ENCODE measurements around the gene PPP1R3G. TPM values are rescaled to one million over a fixed set of nuclear protein-coding genes. Genes with fewer than 3 reads are reported as not detected.

The PPP1R3G gene
- total RNA-seq, 1 experiment from 2014 or later: 0.44 TPM

- ChIA-PET CTCF (no interaction called here), POLR2A (interaction anchor here (0.8 kb wide), 1 partner anchor 271 kb away, joined by 3 read pairs; no protein-coding TSS in a partner anchor)
- H3K36me3 ChIP-seq (ENCODE audit: control insufficient read depth, insufficient read depth, low read length): no peaks in the 10 kb centered on the region
- intact Hi-C loops (cut with micrococcal nuclease; ENCODE audit: unreplicated experiment) (no loop called here), in situ Hi-C loops (cut with HindIII; ENCODE audit: low pct_unique_long_range_greater_than_20kb, low sequenced_read_pairs) (no loop called here)
- TF ChIP-seq POLR2AphosphoS5 (IDR thresholded peaks at IDR 0.05; ENCODE audit: low read depth, low read length): no peak
- H3K27ac ChIP-seq (ENCODE audit: low read length): no peak overlapping the region
- no peak for ATAC-seq
- no peak for DNase-seq (ENCODE audit: low read depth, low spot score)
- no peaks in the 10 kb centered on the region for H3K9me3 ChIP-seq (ENCODE audit: control insufficient read depth, insufficient read depth, low read depth, low read length)
- no peak overlapping the region for H3K4me3 ChIP-seq (ENCODE audit: low read depth in 2 of 2, low read length in 2 of 2)
- no TSS peak for BruUV-seq (replicated peaks)
- no peaks in the 10 kb centered on the region; the same call in none of the 2 replicates for H3K27me3 ChIP-seq (ENCODE audit: control insufficient read depth, insufficient read depth, low read length)
- no peaks in the 10 kb centered on the region for H3K4me1 ChIP-seq (ENCODE audit: control insufficient read depth, insufficient read depth, low read length)
These were observed 8.3 kb downstream of the PPP1R3G start for GRCh38 chr6:5093231-5094015.

GRCh38 chr6:5094327-5094726 is 9.2 kb downstream of the PPP1R3G start:
- H3K4me1 ChIP-seq (ENCODE audit: control insufficient read depth, insufficient read depth, low read length): no peaks in the 10 kb centered on the region
- ChIA-PET CTCF (no interaction called here), POLR2A (no interaction called here)
- TF ChIP-seq TCF7L2 (IDR thresholded peaks at IDR 0.05; ENCODE audit: low read depth, low read length): no peak
- TF ChIP-seq, protein P1, sequence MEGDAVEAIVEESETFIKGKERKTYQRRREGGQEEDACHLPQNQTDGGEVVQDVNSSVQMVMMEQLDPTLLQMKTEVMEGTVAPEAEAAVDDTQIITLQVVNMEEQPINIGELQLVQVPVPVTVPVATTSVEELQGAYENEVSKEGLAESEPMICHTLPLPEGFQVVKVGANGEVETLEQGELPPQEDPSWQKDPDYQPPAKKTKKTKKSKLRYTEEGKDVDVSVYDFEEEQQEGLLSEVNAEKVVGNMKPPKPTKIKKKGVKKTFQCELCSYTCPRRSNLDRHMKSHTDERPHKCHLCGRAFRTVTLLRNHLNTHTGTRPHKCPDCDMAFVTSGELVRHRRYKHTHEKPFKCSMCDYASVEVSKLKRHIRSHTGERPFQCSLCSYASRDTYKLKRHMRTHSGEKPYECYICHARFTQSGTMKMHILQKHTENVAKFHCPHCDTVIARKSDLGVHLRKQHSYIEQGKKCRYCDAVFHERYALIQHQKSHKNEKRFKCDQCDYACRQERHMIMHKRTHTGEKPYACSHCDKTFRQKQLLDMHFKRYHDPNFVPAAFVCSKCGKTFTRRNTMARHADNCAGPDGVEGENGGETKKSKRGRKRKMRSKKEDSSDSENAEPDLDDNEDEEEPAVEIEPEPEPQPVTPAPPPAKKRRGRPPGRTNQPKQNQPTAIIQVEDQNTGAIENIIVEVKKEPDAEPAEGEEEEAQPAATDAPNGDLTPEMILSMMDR (IDR thresholded peaks at IDR 0.05): no peak
- no peak for TF ChIP-seq REST (IDR thresholded peaks at IDR 0.05; ENCODE audit: insufficient read depth in 1 of 2, low read depth in 2 of 2, low read length in 1 of 2)
- no peak for TF ChIP-seq SIN3A (IDR thresholded peaks at IDR 0.05; ENCODE audit: borderline replicate concordance, insufficient read depth, low read depth, low read length)
- TF ChIP-seq POLR2AphosphoS5 (IDR thresholded peaks at IDR 0.05; ENCODE audit: low read depth, low read length): no peak
- H3K27ac ChIP-seq (ENCODE audit: low read length): no peak overlapping the region
- H3K27me3 ChIP-seq (ENCODE audit: control insufficient read depth, insufficient read depth, low read length): no peaks in the 10 kb centered on the region; the same call in none of the 2 replicates
- in situ Hi-C loops (cut with HindIII; ENCODE audit: low pct_unique_long_range_greater_than_20kb, low sequenced_read_pairs) (no loop called here), intact Hi-C loops (cut with micrococcal nuclease; ENCODE audit: unreplicated experiment) (no loop called here)
- no peaks in the 10 kb centered on the region for H3K9me3 ChIP-seq (ENCODE audit: control insufficient read depth, insufficient read depth, low read depth, low read length)
- H3K4me3 ChIP-seq (ENCODE audit: low read depth in 2 of 2, low read length in 2 of 2): no peak overlapping the region
- no TSS peak for BruUV-seq (replicated peaks)
- no peaks in the 10 kb centered on the region for H3K36me3 ChIP-seq (ENCODE audit: control insufficient read depth, insufficient read depth, low read length)
- no peak for ATAC-seq
- no peak for DNase-seq (ENCODE audit: low read depth, low spot score)

DNA sequence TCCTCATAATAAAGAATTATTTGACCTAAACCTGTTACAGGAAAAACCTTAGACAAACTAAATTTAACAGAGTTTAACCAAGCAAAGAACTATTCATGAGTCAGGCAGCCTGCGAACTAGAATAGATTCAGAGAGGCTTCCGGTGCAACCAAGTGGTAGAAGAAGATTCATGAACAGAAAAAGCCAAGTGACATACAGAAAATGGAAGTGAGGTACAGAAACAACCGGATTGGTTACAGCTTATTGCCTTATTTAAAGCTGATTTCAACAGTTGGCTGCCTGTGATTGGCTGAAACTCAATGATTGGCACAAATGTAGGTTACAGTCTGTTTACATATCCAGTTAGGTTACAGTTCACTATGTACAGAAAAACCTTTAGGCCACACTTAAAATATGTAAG is 10.1 kb downstream of the PPP1R3G start:
- in situ Hi-C loops (cut with HindIII; ENCODE audit: low pct_unique_long_range_greater_than_20kb, low sequenced_read_pairs): no loop called here

More for the DNA sequence above, 10.1 kb downstream of the PPP1R3G start:
- Histone ChIP-seq H3K27me3 (ENCODE audit: control insufficient read depth, insufficient read depth, low read length) (no peaks in the 10 kb centered on the region; the same call in none of the 2 replicates), H3K4me3 (ENCODE audit: low read depth in 2 of 2, low read length in 2 of 2) (no peak overlapping the region), H3K27ac (ENCODE audit: low read length) (no peak overlapping the region), H3K9me3 (ENCODE audit: control insufficient read depth, insufficient read depth, low read depth, low read length) (no peaks in the 10 kb centered on the region), H3K4me1 (ENCODE audit: control insufficient read depth, insufficient read depth, low read length) (no peaks in the 10 kb centered on the region), H3K36me3 (ENCODE audit: control insufficient read depth, insufficient read depth, low read length) (no peaks in the 10 kb centered on the region)
- TF ChIP-seq, protein P1 (IDR thresholded peaks at IDR 0.05): no peak
- no peak for TF ChIP-seq POLR2AphosphoS5 (IDR thresholded peaks at IDR 0.05; ENCODE audit: low read depth, low read length)
- TF ChIP-seq SIN3A (IDR thresholded peaks at IDR 0.05; ENCODE audit: borderline replicate concordance, insufficient read depth, low read depth, low read length): no peak
- BruUV-seq (replicated peaks): no TSS peak
- ChIA-PET CTCF (no interaction called here), POLR2A (no interaction called here)
- ATAC-seq (no peak), DNase-seq (ENCODE audit: low read depth, low spot score) (no peak)
- intact Hi-C loops (cut with micrococcal nuclease; ENCODE audit: unreplicated experiment): no loop called here
